ENCODE results near the gene ANK3. TPM values are rescaled to one million over a fixed set of nuclear protein-coding genes. Genes with fewer than 3 reads are reported as not detected.

The ANK3 gene
- total RNA-seq, 1 experiment from 2014 or later = 15.3 TPM

DNA sequence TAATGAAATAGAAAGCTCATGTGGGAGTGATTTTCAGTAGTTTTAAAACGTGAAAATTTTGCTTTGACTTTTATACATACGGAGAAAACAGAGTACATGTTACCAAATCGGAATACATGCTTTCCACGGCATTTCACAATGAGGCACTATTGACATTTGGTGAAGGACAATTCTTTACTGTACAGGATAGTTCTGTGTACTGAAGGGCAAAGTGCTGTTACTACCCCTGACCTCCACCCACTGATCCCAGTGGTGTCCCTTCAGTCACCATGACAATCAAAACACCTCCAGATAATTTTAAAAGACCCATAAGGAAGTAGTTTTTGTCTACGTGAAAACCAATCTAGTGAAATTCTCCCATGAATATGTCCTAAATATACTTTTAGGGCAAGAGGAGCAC lies 33.1 kb upstream of the ANK3 start:
- no peaks in the 10 kb centered on the region for H3K36me3 ChIP-seq (ENCODE audit: control insufficient read depth in 1 of 2, insufficient read depth in 2 of 2, low read length in 2 of 2)
- BruUV-seq (replicated peaks) = no TSS peak
- peaks cover 0 to 10% of the 10 kb centered on the region in 2 experiments; a peak in 1 of 4 replicates for H3K4me1 ChIP-seq (ENCODE audit: control insufficient read depth in 1 of 2, insufficient read depth in 2 of 2, low read length in 2 of 2)
- H2AFZ ChIP-seq (ENCODE audit: low read depth, low read length, poor library complexity, severe bottlenecking) = no peak overlapping the region
- TF ChIP-seq ZNF274 (IDR thresholded peaks at IDR 0.05; ENCODE audit: low read depth, low read length) (no peak), EGR1 (IDR thresholded peaks at IDR 0.05; ENCODE audit: low read depth) (no peak)
- TF ChIP-seq, protein P1, sequence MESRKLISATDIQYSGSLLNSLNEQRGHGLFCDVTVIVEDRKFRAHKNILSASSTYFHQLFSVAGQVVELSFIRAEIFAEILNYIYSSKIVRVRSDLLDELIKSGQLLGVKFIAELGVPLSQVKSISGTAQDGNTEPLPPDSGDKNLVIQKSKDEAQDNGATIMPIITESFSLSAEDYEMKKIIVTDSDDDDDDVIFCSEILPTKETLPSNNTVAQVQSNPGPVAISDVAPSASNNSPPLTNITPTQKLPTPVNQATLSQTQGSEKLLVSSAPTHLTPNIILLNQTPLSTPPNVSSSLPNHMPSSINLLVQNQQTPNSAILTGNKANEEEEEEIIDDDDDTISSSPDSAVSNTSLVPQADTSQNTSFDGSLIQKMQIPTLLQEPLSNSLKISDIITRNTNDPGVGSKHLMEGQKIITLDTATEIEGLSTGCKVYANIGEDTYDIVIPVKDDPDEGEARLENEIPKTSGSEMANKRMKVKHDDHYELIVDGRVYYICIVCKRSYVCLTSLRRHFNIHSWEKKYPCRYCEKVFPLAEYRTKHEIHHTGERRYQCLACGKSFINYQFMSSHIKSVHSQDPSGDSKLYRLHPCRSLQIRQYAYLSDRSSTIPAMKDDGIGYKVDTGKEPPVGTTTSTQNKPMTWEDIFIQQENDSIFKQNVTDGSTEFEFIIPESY (IDR thresholded peaks at IDR 0.05; ENCODE audit: extremely low read depth, insufficient replicate concordance, low read length) = no peak
- RAD21 ChIA-PET (ENCODE audit: low non-redundant PET in 1 of 2, low total read pairs in 2 of 2, uncharacterized antibody in 2 of 2, unreplicated experiment in 2 of 2) = no interaction called here
- H3K9ac ChIP-seq (ENCODE audit: low read length) = no peak overlapping the region
- H3K4me2 ChIP-seq (ENCODE audit: low read length) = no peak overlapping the region
- H3K9me3 ChIP-seq (ENCODE audit: control insufficient read depth in 1 of 2, insufficient read depth in 1 of 2, low read depth in 1 of 2, low read length in 2 of 2) = no peaks in the 10 kb centered on the region
- intact Hi-C loops (cut with micrococcal nuclease) = no loop called here
- no peaks in the 10 kb centered on the region for H3K27me3 ChIP-seq (ENCODE audit: insufficient read depth, low read length)
- H3K27ac ChIP-seq (ENCODE audit: low read depth, low read length) = no peak overlapping the region
- H4K20me1 ChIP-seq (ENCODE audit: insufficient read depth) = no peaks in the 10 kb centered on the region
- H3K79me2 ChIP-seq (ENCODE audit: insufficient read depth, low read length) = no peaks in the 10 kb centered on the region
- no peak overlapping the region for H3K4me3 ChIP-seq (replicated peaks in 1 of 2; ENCODE audit: low read depth in 1 of 2, low read length in 2 of 2)
- H3K9me2 ChIP-seq (ENCODE audit: insufficient read depth) = no peaks in the 10 kb centered on the region
- no peak for DNase-seq (ENCODE audit: low read depth, low spot score)
- POLR2A ChIA-PET = no interaction called here
- CTCF ChIA-PET = no interaction called here
- no peak for ATAC-seq

DNA sequence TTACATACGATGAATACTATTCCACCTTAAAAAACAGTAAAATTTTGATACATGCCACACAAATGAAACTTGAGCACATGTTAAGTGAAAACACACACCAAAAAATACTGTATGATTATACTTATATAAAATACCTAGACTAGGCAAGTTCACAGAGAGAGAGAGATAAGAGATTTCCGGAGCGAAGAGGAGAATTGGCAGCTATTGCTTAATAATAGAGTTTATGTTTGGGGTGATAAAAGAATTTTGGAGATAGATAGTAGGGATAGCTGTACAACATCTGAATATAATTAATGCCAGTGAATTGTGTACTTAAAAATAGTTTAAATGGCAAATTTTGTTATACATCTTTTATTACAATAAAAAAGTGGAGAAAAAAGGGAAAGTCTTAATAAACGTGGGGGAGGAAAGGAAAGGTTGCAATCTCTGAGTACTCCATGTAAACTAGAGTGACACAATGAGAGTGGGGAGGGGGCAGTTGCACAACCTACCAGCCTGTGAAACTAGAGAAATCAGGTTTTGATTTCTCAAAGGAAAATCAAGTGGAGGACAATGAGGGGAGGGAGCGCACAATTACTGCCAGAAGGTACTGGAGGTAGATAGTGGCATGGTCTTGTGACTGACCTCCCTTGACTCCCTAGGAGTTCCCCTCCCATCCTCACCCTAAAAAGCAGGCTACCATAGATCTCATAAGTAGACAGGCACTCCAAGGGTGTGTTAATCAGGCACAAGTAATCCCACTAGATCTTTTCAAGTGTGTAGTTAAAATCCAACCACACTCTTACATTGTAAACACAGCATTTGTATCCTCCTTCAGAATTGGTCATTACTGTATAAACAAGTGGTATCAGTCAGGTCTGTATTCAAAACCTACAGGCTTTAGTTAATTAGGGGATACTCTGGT lies 31.6 kb upstream of the ANK3 start:
- ChIA-PET RAD21 (ENCODE audit: low non-redundant PET in 1 of 2, low total read pairs in 2 of 2, uncharacterized antibody in 2 of 2, unreplicated experiment in 2 of 2) (no interaction called here), POLR2A (no interaction called here), CTCF (no interaction called here)
- Histone ChIP-seq H4K20me1 (ENCODE audit: insufficient read depth) (no peaks in the 10 kb centered on the region), H3K27ac (ENCODE audit: low read depth, low read length) (no peak overlapping the region), H3K4me3 (replicated peaks in 1 of 2; ENCODE audit: low read depth in 1 of 2, low read length in 2 of 2) (no peak overlapping the region), H3K4me2 (ENCODE audit: low read length) (no peak overlapping the region), H3K4me1 (ENCODE audit: control insufficient read depth in 1 of 2, insufficient read depth in 2 of 2, low read length in 2 of 2) (peaks cover 0 to 5% of the 10 kb centered on the region in 2 experiments; a peak in 1 of 4 replicates), H3K27me3 (ENCODE audit: insufficient read depth, low read length) (no peaks in the 10 kb centered on the region), H3K9me3 (ENCODE audit: control insufficient read depth in 1 of 2, insufficient read depth in 1 of 2, low read depth in 1 of 2, low read length in 2 of 2) (no peaks in the 10 kb centered on the region), H2AFZ (ENCODE audit: low read depth, low read length, poor library complexity, severe bottlenecking) (no peak overlapping the region), H3K36me3 (ENCODE audit: control insufficient read depth in 1 of 2, insufficient read depth in 2 of 2, low read length in 2 of 2) (no peaks in the 10 kb centered on the region), H3K9ac (ENCODE audit: low read length) (no peak overlapping the region), H3K79me2 (ENCODE audit: insufficient read depth, low read length) (no peaks in the 10 kb centered on the region), H3K9me2 (ENCODE audit: insufficient read depth) (no peaks in the 10 kb centered on the region)
- BruUV-seq (replicated peaks) = no TSS peak
- intact Hi-C loops (cut with micrococcal nuclease) = no loop called here
- ATAC-seq = no peak
- TF ChIP-seq ELF1 (IDR thresholded peaks at IDR 0.05; ENCODE audit: borderline replicate concordance, low read depth) = no peak
- TF ChIP-seq SP1 (IDR thresholded peaks at IDR 0.05; ENCODE audit: low read depth) = no peak
- no peak for TF ChIP-seq EZH2 (IDR thresholded peaks at IDR 0.05)
- TF ChIP-seq EZH2phosphoT487 (IDR thresholded peaks at IDR 0.05; ENCODE audit: borderline replicate concordance) = no peak
- TF ChIP-seq, protein P2, sequence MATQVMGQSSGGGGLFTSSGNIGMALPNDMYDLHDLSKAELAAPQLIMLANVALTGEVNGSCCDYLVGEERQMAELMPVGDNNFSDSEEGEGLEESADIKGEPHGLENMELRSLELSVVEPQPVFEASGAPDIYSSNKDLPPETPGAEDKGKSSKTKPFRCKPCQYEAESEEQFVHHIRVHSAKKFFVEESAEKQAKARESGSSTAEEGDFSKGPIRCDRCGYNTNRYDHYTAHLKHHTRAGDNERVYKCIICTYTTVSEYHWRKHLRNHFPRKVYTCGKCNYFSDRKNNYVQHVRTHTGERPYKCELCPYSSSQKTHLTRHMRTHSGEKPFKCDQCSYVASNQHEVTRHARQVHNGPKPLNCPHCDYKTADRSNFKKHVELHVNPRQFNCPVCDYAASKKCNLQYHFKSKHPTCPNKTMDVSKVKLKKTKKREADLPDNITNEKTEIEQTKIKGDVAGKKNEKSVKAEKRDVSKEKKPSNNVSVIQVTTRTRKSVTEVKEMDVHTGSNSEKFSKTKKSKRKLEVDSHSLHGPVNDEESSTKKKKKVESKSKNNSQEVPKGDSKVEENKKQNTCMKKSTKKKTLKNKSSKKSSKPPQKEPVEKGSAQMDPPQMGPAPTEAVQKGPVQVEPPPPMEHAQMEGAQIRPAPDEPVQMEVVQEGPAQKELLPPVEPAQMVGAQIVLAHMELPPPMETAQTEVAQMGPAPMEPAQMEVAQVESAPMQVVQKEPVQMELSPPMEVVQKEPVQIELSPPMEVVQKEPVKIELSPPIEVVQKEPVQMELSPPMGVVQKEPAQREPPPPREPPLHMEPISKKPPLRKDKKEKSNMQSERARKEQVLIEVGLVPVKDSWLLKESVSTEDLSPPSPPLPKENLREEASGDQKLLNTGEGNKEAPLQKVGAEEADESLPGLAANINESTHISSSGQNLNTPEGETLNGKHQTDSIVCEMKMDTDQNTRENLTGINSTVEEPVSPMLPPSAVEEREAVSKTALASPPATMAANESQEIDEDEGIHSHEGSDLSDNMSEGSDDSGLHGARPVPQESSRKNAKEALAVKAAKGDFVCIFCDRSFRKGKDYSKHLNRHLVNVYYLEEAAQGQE (IDR thresholded peaks at IDR 0.05; ENCODE audit: low read depth) = no peak
- TF ChIP-seq, protein P3, sequence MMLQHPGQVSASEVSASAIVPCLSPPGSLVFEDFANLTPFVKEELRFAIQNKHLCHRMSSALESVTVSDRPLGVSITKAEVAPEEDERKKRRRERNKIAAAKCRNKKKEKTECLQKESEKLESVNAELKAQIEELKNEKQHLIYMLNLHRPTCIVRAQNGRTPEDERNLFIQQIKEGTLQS (IDR thresholded peaks at IDR 0.05) = no peak
- no peak for TF ChIP-seq YY1 (IDR thresholded peaks at IDR 0.05; ENCODE audit: extremely low read depth, insufficient replicate concordance, low read depth, low read length)
- TF ChIP-seq, protein P4, sequence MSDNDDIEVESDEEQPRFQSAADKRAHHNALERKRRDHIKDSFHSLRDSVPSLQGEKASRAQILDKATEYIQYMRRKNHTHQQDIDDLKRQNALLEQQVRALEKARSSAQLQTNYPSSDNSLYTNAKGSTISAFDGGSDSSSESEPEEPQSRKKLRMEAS (IDR thresholded peaks at IDR 0.05) = no peak
- TF ChIP-seq CEBPB (IDR thresholded peaks at IDR 0.05; ENCODE audit: low read depth) = no peak
- TF ChIP-seq ZNF274 (IDR thresholded peaks at IDR 0.05; ENCODE audit: low read depth, low read length) = no peak
- no peak for TF ChIP-seq SIN3A (IDR thresholded peaks at IDR 0.05; ENCODE audit: low read depth)
- TF ChIP-seq SRF (IDR thresholded peaks at IDR 0.05; ENCODE audit: low read depth) = no peak
- DNase-seq (ENCODE audit: low read depth, low spot score) = no peak
